GM18868 (cell line): ENCODE measurements around the gene NFKBIE.
A peak's percentile ranks its signal among the peaks of the same experiment; 100 is the strongest.
"Not testable (repeated sequence)": the region's sequence is repeated elsewhere in the genome, so short reads cannot be mapped to it uniquely, and the experiment has no call there.

Experiments used
- ATAC-seq: cut with Tn5 transposase; IDR thresholded peaks from one replicate; pipeline ENCODE4 v1.9.1; 2021; ENCODE audit warnings: mild to moderate bottlenecking, moderate library complexity; ENCODE audit not compliant: unreplicated experiment

NFKBIE gene

GRCh38 chr6:44265007-44265721, at the start of gene NFKBIE:
Gene NFKBIE, minus strand, starts transcription at chr6:44265551. Its CDS starts 205 bp downstream, at chr6:44265346.
- peak; percentile 36 for ATAC-seq

- ATAC-seq, result not testable (repeated sequence)
These were observed 49.3 kb upstream of the NFKBIE start for GRCh38 chr6:44314657-44315056.

DNA sequence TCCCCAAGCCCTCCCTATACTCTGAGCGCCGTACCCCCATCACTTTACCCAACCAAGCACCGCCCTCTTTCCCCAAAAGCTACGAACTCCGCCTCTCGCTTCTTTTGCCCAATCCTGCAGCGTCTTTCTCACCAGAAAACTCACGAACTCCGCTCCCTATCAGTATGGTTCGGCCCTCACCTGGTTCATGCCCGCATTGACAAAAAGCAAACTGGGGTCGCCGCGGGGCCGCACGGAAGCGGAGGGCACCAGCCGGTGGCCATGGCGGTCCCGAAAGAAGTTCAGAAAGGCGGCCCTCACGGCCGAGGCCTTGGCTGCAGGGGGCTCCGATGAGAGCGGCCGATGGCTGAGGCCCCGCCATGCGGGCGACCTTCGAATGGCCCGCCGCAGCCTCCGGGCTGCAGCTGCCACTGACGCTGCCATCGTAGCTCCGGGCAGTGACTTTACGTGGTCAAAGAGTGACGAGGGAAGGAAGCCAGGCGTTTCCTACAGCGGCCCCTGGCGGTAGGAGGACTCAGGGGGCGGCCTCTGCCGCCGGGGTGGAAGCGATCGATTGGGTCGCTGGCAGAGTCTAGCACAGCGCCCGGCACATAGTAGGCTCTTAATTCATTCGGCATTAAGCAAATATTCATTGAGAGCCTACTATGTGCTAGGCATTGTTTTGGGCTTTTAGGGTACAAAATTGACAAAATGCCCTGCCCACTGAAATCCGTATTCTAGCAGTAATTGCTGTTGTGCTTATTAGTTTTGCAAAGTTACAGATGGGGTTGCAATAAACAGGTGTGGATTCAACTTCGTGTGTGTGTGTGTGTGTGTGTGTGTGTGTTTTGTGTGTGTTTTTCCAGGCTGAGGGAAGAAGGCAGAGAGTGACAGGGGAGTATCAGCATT, 47.8 kb upstream of the NFKBIE start, which contains the start of gene AARS2:
TSS of gene AARS2 (minus strand) at position 447 of the 888 bp plus-strand sequence. CDS start at position 423, 24 bp downstream.
- ATAC-seq, result peak; percentile 94

GRCh38 chr6:44311767-44312166, 46.4 kb upstream of the NFKBIE start:
- no peak for ATAC-seq

DNA sequence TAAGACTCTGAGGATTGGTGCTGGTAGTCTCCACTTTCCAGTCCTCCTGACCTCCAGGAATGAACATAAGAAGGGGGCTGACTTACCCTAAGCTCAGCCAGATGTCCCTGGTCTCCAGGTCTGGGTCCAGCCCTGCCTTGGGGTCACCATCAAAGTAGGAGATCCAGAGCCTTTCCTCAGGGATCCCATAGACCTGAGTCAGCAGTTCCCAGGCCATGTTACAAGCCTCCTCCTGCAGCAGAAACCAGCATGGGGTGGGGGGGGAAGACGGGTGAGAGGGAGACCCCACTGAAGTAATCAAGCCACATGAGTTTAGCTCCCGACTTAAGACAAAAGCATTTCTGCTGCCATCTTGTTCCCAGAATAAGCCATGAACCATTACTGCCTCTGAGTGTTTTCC, 46.0 kb upstream of the NFKBIE start:
- no peak for ATAC-seq

DNA sequence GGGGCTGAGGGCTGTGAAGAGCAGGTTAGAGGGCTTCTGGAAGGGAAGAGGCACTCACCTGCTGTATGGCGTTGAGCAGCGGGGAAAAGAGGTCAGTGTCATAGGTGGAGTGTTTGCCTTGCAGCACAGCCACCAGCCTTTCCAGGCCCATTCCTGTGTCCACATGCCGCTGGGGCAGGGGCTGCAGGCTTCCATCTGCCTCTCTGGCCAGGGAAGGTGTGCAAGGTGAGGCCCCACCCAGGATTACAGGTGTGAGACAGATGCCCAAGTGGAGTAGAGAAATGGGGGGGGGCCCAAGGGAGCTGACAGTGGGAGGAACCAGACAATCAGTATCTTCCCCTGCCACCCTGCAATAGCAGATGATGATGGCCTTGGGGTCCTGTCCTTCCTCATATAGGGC, 44.9 kb upstream of the NFKBIE start:
- ATAC-seq, result no peak

- ATAC-seq, result no peak
These were observed 44.3 kb upstream of the NFKBIE start for GRCh38 chr6:44309631-44310030.

GRCh38 chr6:44309092-44309491, 43.7 kb upstream of the NFKBIE start:
- ATAC-seq, result no peak

DNA sequence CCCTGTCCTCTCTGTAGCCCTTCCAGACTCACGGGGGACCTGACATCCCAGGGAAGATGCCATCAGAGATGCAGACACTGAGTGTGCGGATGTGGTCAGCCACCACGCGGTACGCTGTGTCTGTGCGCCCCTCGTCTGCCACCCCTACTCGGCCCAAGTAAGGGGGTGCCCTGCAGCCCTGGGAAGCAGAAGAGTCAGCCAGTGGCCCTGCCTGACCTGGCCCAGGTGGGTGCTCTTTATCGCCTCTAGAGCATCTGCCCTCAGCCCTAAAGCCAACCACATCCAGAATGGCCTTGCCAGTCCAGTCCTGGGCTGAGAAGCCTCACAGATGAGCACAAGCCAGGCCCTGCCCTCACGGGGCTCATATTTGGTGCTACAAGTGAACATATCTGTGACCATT, 41.9 kb upstream of the NFKBIE start:
- ATAC-seq, result no peak

GRCh38 chr6:44306710-44307109, 41.4 kb upstream of the NFKBIE start:
- no peak for ATAC-seq

- no peak for ATAC-seq
These were observed 39.9 kb upstream of the NFKBIE start for GRCh38 chr6:44305200-44305725.

- no peak for ATAC-seq
These were observed 39.2 kb upstream of the NFKBIE start for GRCh38 chr6:44304282-44305199.

- ATAC-seq, result no peak
These were observed 38.5 kb upstream of the NFKBIE start for GRCh38 chr6:44303842-44304241.

DNA sequence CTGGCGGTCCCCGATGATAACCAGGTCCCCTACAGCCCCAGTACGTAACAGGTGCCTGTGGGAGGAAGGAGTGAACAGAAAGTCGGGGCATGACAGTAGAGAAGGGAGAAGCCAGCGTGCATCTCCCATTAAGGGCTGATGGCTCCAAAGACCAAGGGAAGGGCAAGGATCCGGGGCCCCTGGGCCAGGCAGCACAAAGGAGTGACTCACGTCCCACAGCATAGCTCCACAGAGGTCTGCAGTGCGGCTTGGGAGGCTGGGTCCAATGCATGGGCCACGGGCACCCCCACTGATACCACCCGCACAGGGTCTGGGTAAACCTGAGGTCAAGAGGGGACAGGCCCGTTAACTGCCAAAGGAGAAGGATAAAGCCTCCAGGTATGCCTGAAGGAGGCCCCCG, 37.5 kb upstream of the NFKBIE start:
- ATAC-seq, result no peak

DNA sequence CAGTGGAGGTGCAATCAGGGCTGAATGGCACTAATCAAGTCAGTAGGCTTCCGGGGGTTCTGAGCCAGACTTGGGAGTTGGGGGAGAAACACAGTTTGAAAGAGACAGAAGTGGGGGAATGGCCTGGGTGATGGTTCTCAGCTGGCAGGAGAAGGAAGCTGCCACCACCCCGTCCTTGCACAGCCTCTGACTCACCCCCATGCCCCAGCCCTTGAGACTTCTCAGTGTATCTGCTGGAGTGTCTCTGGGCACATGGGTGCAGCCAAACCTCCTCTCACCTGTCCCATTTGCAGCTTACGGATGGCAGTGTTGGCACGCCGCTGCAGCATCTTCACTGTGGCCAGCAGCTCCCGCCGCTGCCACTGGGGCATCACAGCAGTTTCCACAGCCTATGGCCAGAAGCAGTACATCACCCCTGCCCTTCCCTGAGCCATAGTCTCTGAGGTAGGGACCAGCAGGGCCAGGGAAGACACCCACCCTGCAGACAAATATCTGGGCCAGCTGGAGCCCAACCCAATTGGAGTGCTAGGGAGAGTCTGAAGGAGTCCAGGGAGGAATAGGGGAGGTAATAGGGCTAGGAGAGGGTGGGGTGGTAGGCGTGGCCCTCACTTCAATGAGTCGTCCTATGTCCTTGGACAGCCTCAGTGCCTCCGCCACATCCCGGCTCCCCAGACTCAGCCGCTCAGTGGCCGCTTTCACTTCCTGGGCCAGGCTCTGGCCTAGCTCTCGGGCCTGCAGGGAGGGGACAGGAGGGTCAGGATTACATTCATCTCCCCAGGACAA, 36.6 kb upstream of the NFKBIE start:
- no peak for ATAC-seq

DNA sequence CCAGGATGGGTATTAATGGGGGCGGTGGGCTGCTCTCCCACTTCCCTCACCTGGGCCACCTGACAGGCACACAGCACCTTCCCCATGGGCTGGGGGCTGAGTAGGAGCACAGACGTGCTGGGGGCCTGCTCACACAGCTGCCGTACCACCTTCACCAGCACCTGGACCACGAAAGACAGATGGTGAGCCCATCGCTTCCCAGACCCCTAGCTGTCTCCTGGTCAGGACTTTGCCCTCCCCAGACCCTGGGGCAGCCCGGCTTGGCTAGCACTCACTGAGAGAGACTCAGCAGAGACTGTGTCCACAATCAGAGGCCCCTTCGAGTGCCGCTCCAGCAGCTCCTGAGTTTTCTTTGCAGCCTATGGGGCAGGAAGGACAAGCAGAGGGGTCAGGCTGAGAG, 35.8 kb upstream of the NFKBIE start:
- no peak for ATAC-seq

DNA sequence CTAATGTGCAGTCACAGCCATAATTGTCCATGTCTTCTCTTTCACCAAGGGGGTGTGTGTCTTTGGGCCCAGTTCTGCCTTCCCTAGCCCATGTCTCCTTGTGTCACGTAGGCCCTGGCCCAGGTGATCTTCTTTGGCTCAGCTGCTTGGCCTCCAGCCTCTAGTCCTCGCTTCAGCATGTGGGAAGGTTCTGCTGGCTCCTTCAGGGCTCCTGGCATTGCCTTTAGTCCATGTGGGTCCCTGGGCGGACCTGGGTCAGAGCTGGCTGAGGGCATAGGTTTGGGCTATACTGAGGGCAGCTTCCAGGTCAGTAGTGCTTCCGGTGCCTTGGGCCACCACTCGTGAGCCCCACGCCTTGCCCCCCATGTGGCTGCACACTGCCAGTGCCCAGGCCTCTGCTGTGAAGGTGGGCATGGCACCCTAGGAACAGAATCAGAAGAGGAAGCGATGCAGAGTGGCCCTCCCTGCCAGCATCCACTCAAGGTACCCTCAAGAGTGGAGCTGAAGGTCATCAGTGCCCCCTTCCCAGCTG, 35.0 kb upstream of the NFKBIE start:
- no peak for ATAC-seq

DNA sequence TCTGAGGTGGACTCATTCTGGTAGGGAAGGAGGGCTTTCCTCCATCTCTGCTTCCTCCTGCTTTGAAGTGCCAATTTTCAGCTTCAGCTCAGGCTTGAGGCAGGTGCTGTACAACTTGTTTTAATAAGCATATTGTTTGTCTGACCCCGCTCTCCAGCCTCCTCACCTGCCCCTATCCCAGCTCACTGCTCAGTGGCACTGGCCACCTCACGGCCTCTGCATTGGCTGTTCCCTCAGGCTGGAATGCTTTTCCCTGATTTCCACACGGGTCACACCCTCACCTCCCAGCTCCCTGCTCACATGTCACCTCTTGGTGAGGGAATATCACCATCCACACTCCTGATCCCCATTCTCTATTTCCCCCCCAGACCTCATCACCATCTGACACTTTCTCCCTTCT, 33.5 kb upstream of the NFKBIE start:
- ATAC-seq, result no peak

DNA sequence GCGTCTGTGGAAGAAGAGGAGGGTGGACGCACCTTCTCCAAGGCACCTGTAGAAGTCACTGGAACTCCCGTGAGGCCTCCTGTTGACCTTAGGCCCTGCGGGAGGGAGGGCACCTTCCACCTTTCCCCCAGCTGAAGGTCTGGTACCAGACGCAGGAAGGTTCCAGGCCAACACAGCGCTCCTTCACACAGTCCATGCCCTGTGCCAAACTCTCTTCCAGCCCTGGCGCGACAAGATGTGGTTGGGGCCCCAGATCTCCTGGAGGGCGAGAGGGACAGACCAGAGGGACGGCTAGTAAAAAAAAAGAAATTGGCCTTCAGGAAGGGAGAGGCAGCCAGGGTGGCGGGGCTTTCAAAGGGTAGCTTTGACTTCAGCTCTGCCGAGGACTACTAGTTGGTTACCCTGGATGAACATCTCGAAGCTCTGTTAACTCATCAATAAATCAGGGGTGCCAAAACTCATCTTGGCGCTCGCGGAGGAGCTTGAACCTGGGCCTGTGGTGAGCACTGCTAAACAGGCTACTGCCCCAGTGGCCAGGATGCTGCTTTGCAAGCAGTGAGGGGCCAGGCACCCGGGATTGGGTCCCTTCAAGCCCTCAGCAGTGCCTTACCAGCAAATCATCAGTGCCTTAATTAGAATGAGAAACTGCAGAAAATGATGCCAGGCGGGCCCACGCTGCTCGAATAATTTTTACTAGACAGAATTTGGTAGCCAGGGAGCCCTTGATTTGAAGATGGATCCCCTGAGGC, 32.9 kb upstream of the NFKBIE start:
- no peak for ATAC-seq
